HG03060 (cell line): ENCODE results near the gene QSER1.
A peak's percentile ranks its signal among the peaks of the same experiment; 100 is the strongest.

Experiments
- ATAC-seq: cut with Tn5 transposase; IDR thresholded peaks from one replicate; pipeline ENCODE4 v1.9.1; 2021; ENCODE audit warnings: low read depth, moderate number of reproducible peaks; ENCODE audit not compliant: unreplicated experiment

Gene QSER1

GRCh38 chr11:32888805-32889204, 3.8 kb upstream of the QSER1 start:
- no peak for ATAC-seq

- ATAC-seq: no peak
Observed at GRCh38 chr11:32890843-32891656, 1.6 kb upstream of the QSER1 start.

- no peak for ATAC-seq
Observed at GRCh38 chr11:32891657-32892354, 805 bp upstream of the QSER1 start.

DNA sequence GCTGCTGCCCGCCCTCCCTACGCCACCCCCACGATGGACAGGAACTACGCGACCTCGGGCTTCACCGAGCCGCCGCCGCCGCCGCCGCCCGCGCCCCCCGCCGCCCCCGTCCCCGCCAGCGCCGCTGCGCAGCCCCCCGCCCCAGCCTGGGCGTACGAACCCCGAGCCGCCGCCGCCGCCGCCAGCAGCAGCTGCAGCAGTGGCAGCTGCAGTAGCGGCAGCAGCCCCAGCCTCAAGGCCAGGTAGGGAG, 407 bp downstream of the QSER1 start:
- ATAC-seq: no peak

GRCh38 chr11:32893343-32894148, 935 bp downstream of the QSER1 start:
- ATAC-seq: no peak

- peak; percentile 37 for ATAC-seq
Observed at GRCh38 chr11:32894149-32894827, 1.7 kb downstream of the QSER1 start.

GRCh38 chr11:32894921-32895320, 2.3 kb downstream of the QSER1 start:
- ATAC-seq: no peak

- no peak for ATAC-seq
Observed at GRCh38 chr11:32895471-32895870, 2.9 kb downstream of the QSER1 start.

DNA sequence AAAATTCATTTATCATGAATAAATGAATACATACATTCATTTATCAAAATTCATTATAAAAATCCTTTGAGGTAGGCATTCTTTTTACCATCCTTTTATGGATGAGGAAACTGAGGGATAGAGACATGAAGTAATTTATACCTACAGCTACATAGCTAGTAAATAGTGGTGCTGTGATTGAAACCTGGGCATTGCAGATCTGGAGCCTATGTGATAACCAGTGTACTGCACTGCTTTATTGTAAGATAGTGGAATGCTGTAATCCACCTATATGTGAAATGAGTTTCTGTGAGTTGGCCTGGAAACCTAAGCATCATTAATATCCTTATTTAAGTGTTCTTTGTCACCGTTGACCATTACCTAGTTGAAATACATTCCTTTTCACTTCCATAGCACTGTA, 4.5 kb downstream of the QSER1 start:
- no peak for ATAC-seq

DNA sequence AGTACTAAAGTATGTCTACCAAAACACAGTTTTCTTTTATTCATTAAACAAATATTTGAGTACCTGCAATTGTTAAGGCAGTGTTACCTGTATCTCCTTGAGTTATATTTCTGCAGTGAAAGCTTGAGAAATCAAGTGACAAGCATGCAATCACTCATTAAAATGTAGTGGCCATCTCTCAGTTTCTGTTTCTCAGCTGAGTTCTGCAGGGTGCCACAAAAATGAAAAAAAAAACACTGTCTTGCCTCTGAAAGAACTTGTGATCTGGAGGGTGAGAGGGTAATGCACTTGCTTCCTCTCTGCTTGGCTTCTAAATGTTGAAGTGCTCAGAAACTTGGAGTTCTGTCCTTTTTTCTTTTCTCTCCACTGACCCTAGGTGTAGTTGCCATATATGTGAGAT, 6.8 kb downstream of the QSER1 start:
- ATAC-seq: no peak

- no peak for ATAC-seq
Observed at GRCh38 chr11:32902089-32902665, 9.6 kb downstream of the QSER1 start.

- no peak for ATAC-seq
Observed at GRCh38 chr11:32905028-32905667, 12.5 kb downstream of the QSER1 start.

GRCh38 chr11:32908619-32909018, 16.0 kb downstream of the QSER1 start:
- no peak for ATAC-seq

DNA sequence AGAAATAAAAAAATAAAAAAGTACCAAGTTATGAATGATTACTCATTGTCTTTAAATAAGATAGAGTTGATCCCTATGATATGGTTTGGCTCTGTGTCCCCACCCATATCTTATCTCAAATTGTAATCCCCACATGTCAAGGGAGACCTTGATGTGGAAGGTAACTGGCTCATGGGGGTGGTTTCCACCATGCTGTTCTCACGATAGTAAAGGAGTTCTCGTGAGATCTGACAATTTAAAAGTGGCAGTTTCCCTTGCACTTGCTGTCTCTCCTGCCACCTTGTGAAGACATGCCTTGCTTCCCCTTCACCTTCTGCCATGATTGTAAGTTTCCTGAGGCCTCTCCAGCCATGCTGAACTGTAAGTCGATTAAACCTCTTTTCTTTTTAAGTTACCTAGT, 18.8 kb downstream of the QSER1 start:
- ATAC-seq: no peak

DNA sequence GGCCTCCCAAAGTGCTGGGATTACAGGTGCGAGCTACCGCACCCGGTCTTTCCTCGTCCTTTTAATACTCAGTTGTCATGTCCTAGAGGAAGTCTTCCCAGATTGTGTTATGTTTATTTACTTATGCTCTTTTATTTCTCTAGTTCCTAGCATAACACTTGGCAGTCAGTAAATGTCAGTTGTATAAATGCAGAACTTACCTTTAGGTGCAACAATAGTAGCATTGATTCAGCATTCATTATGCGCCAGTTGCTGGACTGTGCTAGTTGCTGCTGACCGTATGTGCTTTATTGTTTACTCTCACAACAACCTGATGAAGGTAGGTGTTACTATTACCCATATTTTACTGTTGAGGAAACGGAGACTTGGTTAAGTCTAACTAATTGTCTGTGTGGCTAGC, 20.8 kb downstream of the QSER1 start:
- ATAC-seq: no peak

- no peak for ATAC-seq
Observed at GRCh38 chr11:32916361-32916760, 23.8 kb downstream of the QSER1 start.

DNA sequence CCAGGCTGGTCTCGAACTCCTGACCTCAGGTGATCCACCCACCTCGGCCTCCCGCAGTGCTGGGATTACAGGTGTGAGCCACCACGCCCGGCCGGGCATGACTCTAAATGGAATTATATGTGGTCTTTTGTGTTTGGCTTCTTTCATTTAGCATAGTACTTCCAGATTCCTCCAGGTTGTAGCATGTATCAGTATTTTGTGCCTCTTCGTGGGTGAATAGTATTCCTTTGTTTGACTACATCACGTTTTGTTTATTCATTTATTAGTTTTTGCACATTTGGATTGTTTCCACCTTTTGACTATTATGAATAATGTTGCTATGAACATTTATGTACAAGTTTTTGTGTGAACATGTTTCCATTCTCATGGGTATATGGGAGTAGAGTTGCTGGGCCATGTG, 24.4 kb downstream of the QSER1 start:
- ATAC-seq: no peak

DNA sequence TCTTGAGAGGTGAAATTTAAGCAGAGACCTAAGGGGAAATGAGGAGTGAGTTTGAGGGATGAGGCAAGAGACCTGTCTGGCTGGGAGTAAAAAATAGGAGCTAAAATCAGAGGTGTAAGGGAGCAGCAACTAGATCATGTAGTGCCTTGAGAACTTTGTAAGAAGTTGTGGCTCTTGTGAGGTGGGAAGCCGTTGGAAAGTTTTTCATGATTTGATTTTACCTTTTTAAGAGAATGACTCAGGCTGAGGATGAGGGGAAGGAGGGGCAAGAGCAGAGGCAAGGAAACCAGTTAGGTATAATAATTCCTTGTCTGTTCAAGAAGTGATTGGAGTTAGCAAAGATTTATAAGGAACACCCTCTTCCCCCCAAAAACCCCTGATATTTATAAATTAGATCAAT, 25.8 kb downstream of the QSER1 start:
- ATAC-seq: no peak

- no peak for ATAC-seq
Observed at GRCh38 chr11:32919338-32919737, 26.7 kb downstream of the QSER1 start.

GRCh38 chr11:32920570-32920969, 28.0 kb downstream of the QSER1 start:
- ATAC-seq: no peak
